Measurements from ENCODE around the gene CBL.

GRCh38 chr11:119236891-119237290 lies 30.8 kb downstream of the CBL start:
- TF ChIP-seq, protein P1, sequence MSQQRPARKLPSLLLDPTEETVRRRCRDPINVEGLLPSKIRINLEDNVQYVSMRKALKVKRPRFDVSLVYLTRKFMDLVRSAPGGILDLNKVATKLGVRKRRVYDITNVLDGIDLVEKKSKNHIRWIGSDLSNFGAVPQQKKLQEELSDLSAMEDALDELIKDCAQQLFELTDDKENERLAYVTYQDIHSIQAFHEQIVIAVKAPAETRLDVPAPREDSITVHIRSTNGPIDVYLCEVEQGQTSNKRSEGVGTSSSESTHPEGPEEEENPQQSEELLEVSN (IDR thresholded peaks at IDR 0.05; ENCODE audit: borderline replicate concordance, low read depth) = no peak
- TF ChIP-seq BCL3 (IDR thresholded peaks at IDR 0.05) (no peak), CTCF (IDR thresholded peaks at IDR 0.05) (no peak)

Measured in A549 (cell line).